GM19023 (cell line): ENCODE data around the gene RPRD1B.

Experiments used
- ATAC-seq: cut with Tn5 transposase; IDR thresholded peaks from one replicate; pipeline ENCODE4 v1.9.1; 2021; ENCODE audit warnings: mild to moderate bottlenecking, moderate library complexity; ENCODE audit not compliant: unreplicated experiment

Gene RPRD1B

GRCh38 chr20:38034108-38034649 is 633 bp downstream of the RPRD1B start:
- ATAC-seq, result peak; percentile 11

- ATAC-seq, result no peak
These were observed 1.4 kb downstream of the RPRD1B start for GRCh38 chr20:38034961-38035360.

GRCh38 chr20:38036366-38036765 is 2.8 kb downstream of the RPRD1B start:
- ATAC-seq, result no peak

GRCh38 chr20:38040276-38040675 is 6.7 kb downstream of the RPRD1B start:
- ATAC-seq, result no peak

- ATAC-seq, result no peak
These were observed 10.2 kb downstream of the RPRD1B start for GRCh38 chr20:38043512-38044300.

GRCh38 chr20:38044685-38045084 is 11.1 kb downstream of the RPRD1B start:
- no peak for ATAC-seq

GRCh38 chr20:38046572-38046971 is 13.0 kb downstream of the RPRD1B start:
- ATAC-seq, result no peak

- no peak for ATAC-seq
These were observed 16.3 kb downstream of the RPRD1B start for GRCh38 chr20:38049800-38050199.

GRCh38 chr20:38050686-38051085 is 17.1 kb downstream of the RPRD1B start:
- ATAC-seq, result no peak

- no peak for ATAC-seq
These were observed 19.3 kb downstream of the RPRD1B start for GRCh38 chr20:38052870-38053269.

GRCh38 chr20:38054647-38055046 is 21.1 kb downstream of the RPRD1B start:
- no peak for ATAC-seq

GRCh38 chr20:38055294-38055693 is 21.7 kb downstream of the RPRD1B start:
- no peak for ATAC-seq

GRCh38 chr20:38055848-38056247 is 22.3 kb downstream of the RPRD1B start:
- ATAC-seq, result no peak

- peak; percentile 48 for ATAC-seq
These were observed 23.9 kb downstream of the RPRD1B start for GRCh38 chr20:38057351-38057972.

GRCh38 chr20:38059832-38060231 is 26.3 kb downstream of the RPRD1B start:
- no peak for ATAC-seq

- ATAC-seq, result no peak
These were observed 27.0 kb downstream of the RPRD1B start for GRCh38 chr20:38060536-38060935.

- ATAC-seq, result no peak
These were observed 27.6 kb downstream of the RPRD1B start for GRCh38 chr20:38061109-38061508.

GRCh38 chr20:38062890-38063289 is 29.3 kb downstream of the RPRD1B start:
- no peak for ATAC-seq

GRCh38 chr20:38063911-38064530 is 30.5 kb downstream of the RPRD1B start:
- no peak for ATAC-seq

- ATAC-seq, result no peak
These were observed 32.3 kb downstream of the RPRD1B start for GRCh38 chr20:38065764-38066375.

GRCh38 chr20:38066969-38067716 is 33.6 kb downstream of the RPRD1B start:
- no peak for ATAC-seq
